ENCODE data around the gene CYTH3.

- TF ChIP-seq CTCF (IDR thresholded peaks at IDR 0.05) (no peak), POLR2A (IDR thresholded peaks at IDR 0.05) (no peak)
These were observed 101.6 kb downstream of the CYTH3 start for GRCh38 chr7:6170571-6171531.

All from vagina (tissue), 2 donors.